IPS-18a (cell line): ENCODE data around the gene TEC.

ENCODE experiments used
- H3K27ac ChIP-seq: one replicate; pipeline ENCODE4 v1.5.1; 2013; ENCODE audit warnings: low read length
- H3K27me3 ChIP-seq: one replicate; pipeline ENCODE4 v1.6.1; 2013; ENCODE audit warnings: mild to moderate bottlenecking, low read length; ENCODE audit not compliant: control insufficient read depth, insufficient read depth
- H3K36me3 ChIP-seq: one replicate; pipeline ENCODE4 v1.6.1; 2013; ENCODE audit warnings: low read depth, low read length; ENCODE audit not compliant: control insufficient read depth
- H3K4me1 ChIP-seq: one replicate; pipeline ENCODE4 v1.6.1; 2013; ENCODE audit warnings: low read depth, low read length; ENCODE audit not compliant: control insufficient read depth
- H3K4me3 ChIP-seq: one replicate; pipeline ENCODE4 v1.5.1; 2013; ENCODE audit warnings: low read length
- H3K9ac ChIP-seq: one replicate; pipeline ENCODE4 v1.6.1; 2013; ENCODE audit warnings: mild to moderate bottlenecking, low read length, moderate library complexity
- H3K9me3 ChIP-seq: one replicate; pipeline ENCODE4 v1.6.1; 2013; ENCODE audit warnings: low read depth, low read length; ENCODE audit not compliant: control insufficient read depth

Gene TEC

GRCh38 chr4:48085821-48086589 lies 183.6 kb downstream of the TEC start:
- Histone ChIP-seq H3K4me3 (no peak overlapping the region), H3K9me3 (no peaks in the 10 kb centered on the region), H3K9ac (no peak overlapping the region), H3K36me3 (no peaks in the 10 kb centered on the region), H3K27me3 (no peaks in the 10 kb centered on the region), H3K27ac (no peak overlapping the region), H3K4me1 (no peaks in the 10 kb centered on the region)
